RWPE2 (cell line): ENCODE data around the gene SNU13.
A peak's percentile ranks its signal among the peaks of the same experiment; 100 is the strongest.
"Not testable (repeated sequence)": the region's sequence is repeated elsewhere in the genome, so short reads cannot be mapped to it uniquely, and the experiment has no call there.

Source experiments
- ATAC-seq: fragments of 200-7000 bp; cut with Tn5 transposase; 3 replicates; pipeline ENCODE4 v1.9.1; 2021; ENCODE audit warnings: low read depth
- DNase-seq: peaks from one replicate; pipeline ENCODE4 v3.0.0-alpha.2; 2020; ENCODE audit warnings: low spot score
- H3K27ac ChIP-seq: fragments of 450-650 bp; 2 replicates; pipeline ENCODE4 v1.5.1; 2017; ENCODE audit warnings: mild to moderate bottlenecking; ENCODE audit not compliant: poor library complexity, severe bottlenecking
- H3K27me3 ChIP-seq: fragments of 250-450 bp; sonication (Bioruptor Pico); 2 replicates; pipeline ENCODE4 v1.5.1; 2021; ENCODE audit warnings: mild to moderate bottlenecking, moderate library complexity; ENCODE audit not compliant: insufficient read depth, poor library complexity, severe bottlenecking
- H3K36me3 ChIP-seq: fragments of 250-450 bp; sonication (Bioruptor Pico); 2 replicates; pipeline ENCODE4 v1.5.1; 2020; ENCODE audit warnings: low read depth, mild to moderate bottlenecking, moderate library complexity
- H3K4me1 ChIP-seq: fragments of 250-450 bp; sonication (Bioruptor Pico); 2 replicates; pipeline ENCODE4 v1.5.1; 2021; ENCODE audit warnings: mild to moderate bottlenecking, moderate library complexity; ENCODE audit not compliant: insufficient read depth, poor library complexity, severe bottlenecking
- H3K4me3 ChIP-seq: fragments of 250-450 bp; sonication (Bioruptor Pico); 2 replicates; pipeline ENCODE4 v1.5.1; 2021; ENCODE audit warnings: mild to moderate bottlenecking, moderate library complexity; ENCODE audit not compliant: severe bottlenecking
- H3K9me3 ChIP-seq: fragments of 250-450 bp; sonication (Bioruptor Pico); 2 replicates; pipeline ENCODE4 v1.5.1; 2021; ENCODE audit warnings: mild to moderate bottlenecking, moderate library complexity; ENCODE audit not compliant: severe bottlenecking
- CTCF ChIP-seq: fragments of 450-650 bp; IDR thresholded peaks from one replicate; pipeline ENCODE4 v1.5.1; 2017; ENCODE audit warnings: mild to moderate bottlenecking, moderate library complexity; ENCODE audit not compliant: poor library complexity, severe bottlenecking

The SNU13 gene

GRCh38 chr22:41672780-41673509, 15.7 kb downstream of the SNU13 start:
- ATAC-seq: peak; percentile 11; the same call in 1 of the 3 replicates
- Histone ChIP-seq H3K4me3 (no peak overlapping the region), H3K27ac (peak overlapping the region; percentile 95), H3K4me1 (peaks cover 13% of the 10 kb centered on the region), H3K27me3 (no peaks in the 10 kb centered on the region), H3K9me3 (no peaks in the 10 kb centered on the region), H3K36me3 (peaks cover 41% of the 10 kb centered on the region)
- DNase-seq: no peak
- peak; percentile 41 for TF ChIP-seq CTCF

GRCh38 chr22:41672096-41672495, 16.6 kb downstream of the SNU13 start:
- not testable (repeated sequence) for H3K4me3 ChIP-seq, DNase-seq, H3K9me3 ChIP-seq, H3K27me3 ChIP-seq
- H3K36me3 ChIP-seq: peaks cover 32% of the 10 kb centered on the region
- peaks cover 19% of the 10 kb centered on the region for H3K4me1 ChIP-seq
- ATAC-seq: peak; percentile 31; the same call in 2 of the 3 replicates
- peak overlapping the region; percentile 95 for H3K27ac ChIP-seq

GRCh38 chr22:41668971-41669911, 19.4 kb downstream of the SNU13 start:
- peaks cover 15% of the 10 kb centered on the region for H3K36me3 ChIP-seq
- H3K9me3 ChIP-seq: no peaks in the 10 kb centered on the region
- ATAC-seq (no peak; the same call in 2 of the 3 replicates), DNase-seq (no peak)
- no peak overlapping the region for H3K4me3 ChIP-seq
- TF ChIP-seq CTCF: no peak
- H3K4me1 ChIP-seq: peaks cover 24% of the 10 kb centered on the region
- peak overlapping the region; percentile 95 for H3K27ac ChIP-seq
- no peaks in the 10 kb centered on the region for H3K27me3 ChIP-seq

- H3K27me3 ChIP-seq: no peaks in the 10 kb centered on the region
- H3K27ac ChIP-seq: no peak overlapping the region
- no peak for ATAC-seq
- H3K4me3 ChIP-seq: no peak overlapping the region
- no peak for TF ChIP-seq CTCF
- peaks cover 47% of the 10 kb centered on the region for H3K36me3 ChIP-seq
- DNase-seq: no peak
- H3K9me3 ChIP-seq: no peaks in the 10 kb centered on the region
- peaks cover 18% of the 10 kb centered on the region for H3K4me1 ChIP-seq
These were observed 23.7 kb downstream of the SNU13 start for GRCh38 chr22:41664951-41665350.

GRCh38 chr22:41664490-41664889, 24.2 kb downstream of the SNU13 start:
- H3K27me3 ChIP-seq: no peaks in the 10 kb centered on the region
- DNase-seq: no peak
- H3K36me3 ChIP-seq: peaks cover 51% of the 10 kb centered on the region
- no peak overlapping the region for H3K27ac ChIP-seq
- H3K9me3 ChIP-seq: no peaks in the 10 kb centered on the region
- H3K4me3 ChIP-seq: no peak overlapping the region
- H3K4me1 ChIP-seq: peaks cover 18% of the 10 kb centered on the region
- no peak for TF ChIP-seq CTCF
- ATAC-seq: no peak

- ATAC-seq, H3K9me3 ChIP-seq, H3K4me3 ChIP-seq, DNase-seq, H3K27me3 ChIP-seq, H3K27ac ChIP-seq: not testable (repeated sequence)
- peaks cover 13% of the 10 kb centered on the region for H3K4me1 ChIP-seq
- H3K36me3 ChIP-seq: peaks cover 60% of the 10 kb centered on the region
These were observed 25.1 kb downstream of the SNU13 start for GRCh38 chr22:41663594-41663993.
